ENCODE data around the gene TNFAIP8L1.

TNFAIP8L1 gene

DNA sequence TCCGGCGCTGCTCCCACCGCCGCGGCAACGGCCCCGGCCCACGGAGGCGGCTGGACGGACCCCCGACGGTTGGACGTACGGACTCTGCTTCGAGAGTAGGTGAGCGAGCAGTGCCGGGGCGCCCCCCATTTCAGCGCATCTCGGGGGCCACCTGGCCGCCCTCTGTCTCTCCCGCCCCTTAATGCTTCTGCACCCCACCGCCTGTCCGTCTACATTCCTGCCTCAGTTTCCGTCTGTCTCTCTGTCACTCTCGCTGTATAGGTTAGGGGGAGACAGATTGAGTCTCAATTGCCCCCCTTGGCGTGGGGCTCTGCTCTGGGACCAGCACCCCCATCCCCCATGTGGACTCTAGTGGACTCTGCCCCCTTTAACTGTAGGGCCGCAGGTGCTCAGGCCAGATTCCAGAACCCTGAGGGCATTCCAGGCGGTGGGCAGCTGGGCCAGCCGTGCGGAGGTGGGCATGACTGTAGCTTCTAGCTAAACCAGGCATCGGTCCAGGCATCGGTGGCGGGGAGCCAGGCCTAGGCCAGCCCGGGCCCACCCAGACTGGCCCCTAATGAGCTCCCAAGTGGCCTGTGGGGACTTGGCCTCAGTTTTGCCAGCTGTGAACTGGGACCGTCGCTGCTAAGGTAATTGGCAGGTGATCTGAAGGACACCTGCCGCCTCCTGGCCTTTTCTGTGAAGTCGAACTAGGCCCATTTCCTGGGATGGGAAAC lies 373 bp downstream of the TNFAIP8L1 start:
- no peak for TF ChIP-seq TCF12 (IDR thresholded peaks at IDR 0.05; ENCODE audit: low read depth)
- no peak for TF ChIP-seq CEBPB (IDR thresholded peaks at IDR 0.05)
- no peak for TF ChIP-seq YY1 (IDR thresholded peaks at IDR 0.05; ENCODE audit: low read depth)
- TF ChIP-seq, protein P1, sequence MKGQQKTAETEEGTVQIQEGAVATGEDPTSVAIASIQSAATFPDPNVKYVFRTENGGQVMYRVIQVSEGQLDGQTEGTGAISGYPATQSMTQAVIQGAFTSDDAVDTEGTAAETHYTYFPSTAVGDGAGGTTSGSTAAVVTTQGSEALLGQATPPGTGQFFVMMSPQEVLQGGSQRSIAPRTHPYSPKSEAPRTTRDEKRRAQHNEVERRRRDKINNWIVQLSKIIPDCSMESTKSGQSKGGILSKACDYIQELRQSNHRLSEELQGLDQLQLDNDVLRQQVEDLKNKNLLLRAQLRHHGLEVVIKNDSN (IDR thresholded peaks at IDR 0.05) = no peak
- TF ChIP-seq TEAD4 (IDR thresholded peaks at IDR 0.05) = no peak
- no peak for TF ChIP-seq RAD21 (IDR thresholded peaks at IDR 0.05; ENCODE audit: low read depth)
- no peak for TF ChIP-seq EGR1 (IDR thresholded peaks at IDR 0.05)

DNA sequence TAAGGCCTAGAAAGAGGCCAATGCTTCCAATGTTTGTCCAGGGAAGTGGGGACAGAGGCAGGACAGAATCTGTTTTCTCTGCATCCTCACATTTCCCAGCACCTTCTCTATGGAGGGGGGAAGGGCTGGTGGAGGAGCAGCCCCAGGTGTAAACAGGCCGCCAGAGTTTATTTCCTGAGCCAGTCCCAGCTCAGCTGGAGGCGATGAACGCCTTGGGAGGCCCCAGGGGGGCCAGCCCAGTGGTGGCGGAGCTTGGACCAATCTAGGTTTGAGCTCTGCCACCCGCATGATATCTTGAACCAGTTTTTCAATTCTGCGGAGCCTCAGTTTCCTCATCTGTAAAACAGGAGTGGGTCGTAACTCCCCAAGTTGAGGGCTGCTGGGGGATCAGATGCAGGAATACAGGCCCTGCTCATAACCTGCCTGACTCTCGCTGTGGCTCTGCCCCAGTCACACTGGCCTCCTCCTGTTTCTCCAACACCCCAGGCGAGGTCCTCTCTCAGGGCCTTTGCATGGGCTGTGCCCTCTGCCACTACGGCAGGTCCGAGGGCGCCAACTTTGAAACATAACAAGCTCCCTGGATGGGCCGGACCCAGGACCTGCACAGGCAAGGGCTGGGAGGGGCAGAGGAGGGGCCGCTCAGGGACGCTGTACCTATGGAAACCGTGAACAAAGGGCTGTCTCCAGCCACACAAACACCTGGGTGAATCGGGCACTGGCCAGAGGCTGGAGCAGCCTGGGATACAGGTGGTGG lies 1.1 kb downstream of the TNFAIP8L1 start:
- TF ChIP-seq EGR1 (IDR thresholded peaks at IDR 0.05) (no peak), CEBPB (IDR thresholded peaks at IDR 0.05) (no peak), FOXM1 (IDR thresholded peaks at IDR 0.05; ENCODE audit: borderline replicate concordance, low read depth) (no peak), EP300 (IDR thresholded peaks at IDR 0.05; ENCODE audit: borderline replicate concordance) (no peak), YY1 (IDR thresholded peaks at IDR 0.05; ENCODE audit: low read depth) (no peak), TCF12 (IDR thresholded peaks at IDR 0.05; ENCODE audit: low read depth) (no peak), TAF1 (IDR thresholded peaks at IDR 0.05; ENCODE audit: low read depth) (no peak), CREB1 (IDR thresholded peaks at IDR 0.05; ENCODE audit: low read depth) (no peak), RAD21 (IDR thresholded peaks at IDR 0.05; ENCODE audit: low read depth) (no peak), TEAD4 (IDR thresholded peaks at IDR 0.05) (no peak), NFIC (IDR thresholded peaks at IDR 0.05) (no peak), ZBTB7A (IDR thresholded peaks at IDR 0.05; ENCODE audit: low read depth) (no peak)
- TF ChIP-seq, protein P1 (IDR thresholded peaks at IDR 0.05) = no peak
- TF ChIP-seq, protein P2, sequence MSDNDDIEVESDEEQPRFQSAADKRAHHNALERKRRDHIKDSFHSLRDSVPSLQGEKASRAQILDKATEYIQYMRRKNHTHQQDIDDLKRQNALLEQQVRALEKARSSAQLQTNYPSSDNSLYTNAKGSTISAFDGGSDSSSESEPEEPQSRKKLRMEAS (IDR thresholded peaks at IDR 0.05) = no peak
- TF ChIP-seq, protein P3, sequence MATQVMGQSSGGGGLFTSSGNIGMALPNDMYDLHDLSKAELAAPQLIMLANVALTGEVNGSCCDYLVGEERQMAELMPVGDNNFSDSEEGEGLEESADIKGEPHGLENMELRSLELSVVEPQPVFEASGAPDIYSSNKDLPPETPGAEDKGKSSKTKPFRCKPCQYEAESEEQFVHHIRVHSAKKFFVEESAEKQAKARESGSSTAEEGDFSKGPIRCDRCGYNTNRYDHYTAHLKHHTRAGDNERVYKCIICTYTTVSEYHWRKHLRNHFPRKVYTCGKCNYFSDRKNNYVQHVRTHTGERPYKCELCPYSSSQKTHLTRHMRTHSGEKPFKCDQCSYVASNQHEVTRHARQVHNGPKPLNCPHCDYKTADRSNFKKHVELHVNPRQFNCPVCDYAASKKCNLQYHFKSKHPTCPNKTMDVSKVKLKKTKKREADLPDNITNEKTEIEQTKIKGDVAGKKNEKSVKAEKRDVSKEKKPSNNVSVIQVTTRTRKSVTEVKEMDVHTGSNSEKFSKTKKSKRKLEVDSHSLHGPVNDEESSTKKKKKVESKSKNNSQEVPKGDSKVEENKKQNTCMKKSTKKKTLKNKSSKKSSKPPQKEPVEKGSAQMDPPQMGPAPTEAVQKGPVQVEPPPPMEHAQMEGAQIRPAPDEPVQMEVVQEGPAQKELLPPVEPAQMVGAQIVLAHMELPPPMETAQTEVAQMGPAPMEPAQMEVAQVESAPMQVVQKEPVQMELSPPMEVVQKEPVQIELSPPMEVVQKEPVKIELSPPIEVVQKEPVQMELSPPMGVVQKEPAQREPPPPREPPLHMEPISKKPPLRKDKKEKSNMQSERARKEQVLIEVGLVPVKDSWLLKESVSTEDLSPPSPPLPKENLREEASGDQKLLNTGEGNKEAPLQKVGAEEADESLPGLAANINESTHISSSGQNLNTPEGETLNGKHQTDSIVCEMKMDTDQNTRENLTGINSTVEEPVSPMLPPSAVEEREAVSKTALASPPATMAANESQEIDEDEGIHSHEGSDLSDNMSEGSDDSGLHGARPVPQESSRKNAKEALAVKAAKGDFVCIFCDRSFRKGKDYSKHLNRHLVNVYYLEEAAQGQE (IDR thresholded peaks at IDR 0.05; ENCODE audit: low read depth) = no peak

DNA sequence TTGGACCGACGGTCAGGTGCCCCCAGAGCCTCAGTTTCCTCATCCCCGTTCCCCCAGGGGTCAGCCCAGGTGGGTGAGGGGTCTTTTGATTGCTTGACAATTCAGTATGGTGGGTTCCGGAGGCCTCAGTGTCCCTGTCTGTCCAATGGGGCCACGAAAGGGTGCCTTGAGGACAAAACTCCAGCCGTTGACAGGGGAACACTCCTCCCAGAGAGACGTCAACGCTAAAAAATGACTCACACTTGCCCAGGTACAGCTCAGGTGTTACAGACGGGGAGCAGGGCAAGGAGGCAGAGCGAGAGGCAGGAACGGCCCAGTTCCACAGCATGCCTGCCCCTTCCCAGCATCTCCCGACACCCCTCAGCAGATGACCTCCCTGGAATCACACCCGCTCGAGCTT lies 1.8 kb downstream of the TNFAIP8L1 start:
- no peak for TF ChIP-seq NFIC (IDR thresholded peaks at IDR 0.05)
- TF ChIP-seq TCF12 (IDR thresholded peaks at IDR 0.05; ENCODE audit: low read depth) = no peak
- no peak for TF ChIP-seq EP300 (IDR thresholded peaks at IDR 0.05; ENCODE audit: borderline replicate concordance)
- no peak for TF ChIP-seq EGR1 (IDR thresholded peaks at IDR 0.05)
- TF ChIP-seq, protein P2 (IDR thresholded peaks at IDR 0.05) = no peak
- no peak for TF ChIP-seq CREB1 (IDR thresholded peaks at IDR 0.05; ENCODE audit: low read depth)
- TF ChIP-seq FOXM1 (IDR thresholded peaks at IDR 0.05; ENCODE audit: borderline replicate concordance, low read depth) = no peak
- no peak for TF ChIP-seq CEBPB (IDR thresholded peaks at IDR 0.05)
- TF ChIP-seq TAF1 (IDR thresholded peaks at IDR 0.05; ENCODE audit: low read depth) = no peak
- TF ChIP-seq, protein P1 (IDR thresholded peaks at IDR 0.05) = no peak

DNA sequence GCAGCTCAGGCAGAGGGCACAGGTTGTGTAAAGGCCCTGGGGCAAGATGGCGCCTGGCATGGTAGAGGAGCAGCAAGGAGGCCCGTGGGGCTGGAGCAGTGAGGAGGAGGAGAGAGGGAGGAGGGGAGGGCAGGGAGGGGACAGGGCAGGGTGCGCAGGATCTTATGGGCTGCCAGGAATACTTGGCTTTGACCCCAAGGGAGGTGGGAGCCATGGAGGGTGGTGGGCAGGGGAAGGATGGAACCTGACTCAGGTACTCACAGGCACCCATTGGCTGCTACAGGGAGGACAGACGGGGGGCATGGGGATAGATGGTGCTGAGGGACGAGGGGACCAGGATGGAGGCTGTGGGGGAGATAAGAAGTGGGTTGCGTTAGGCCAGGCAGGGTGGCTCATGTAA lies 3.3 kb downstream of the TNFAIP8L1 start:
- no peak for TF ChIP-seq NFIC (IDR thresholded peaks at IDR 0.05)
- TF ChIP-seq TAF1 (IDR thresholded peaks at IDR 0.05; ENCODE audit: low read depth) = no peak
- TF ChIP-seq, protein P1 (IDR thresholded peaks at IDR 0.05) = no peak
- TF ChIP-seq EP300 (IDR thresholded peaks at IDR 0.05; ENCODE audit: borderline replicate concordance) = no peak
- TF ChIP-seq YY1 (IDR thresholded peaks at IDR 0.05; ENCODE audit: low read depth) = no peak
- no peak for TF ChIP-seq CEBPB (IDR thresholded peaks at IDR 0.05)
- TF ChIP-seq TEAD4 (IDR thresholded peaks at IDR 0.05) = no peak
- no peak for TF ChIP-seq TCF12 (IDR thresholded peaks at IDR 0.05; ENCODE audit: low read depth)

DNA sequence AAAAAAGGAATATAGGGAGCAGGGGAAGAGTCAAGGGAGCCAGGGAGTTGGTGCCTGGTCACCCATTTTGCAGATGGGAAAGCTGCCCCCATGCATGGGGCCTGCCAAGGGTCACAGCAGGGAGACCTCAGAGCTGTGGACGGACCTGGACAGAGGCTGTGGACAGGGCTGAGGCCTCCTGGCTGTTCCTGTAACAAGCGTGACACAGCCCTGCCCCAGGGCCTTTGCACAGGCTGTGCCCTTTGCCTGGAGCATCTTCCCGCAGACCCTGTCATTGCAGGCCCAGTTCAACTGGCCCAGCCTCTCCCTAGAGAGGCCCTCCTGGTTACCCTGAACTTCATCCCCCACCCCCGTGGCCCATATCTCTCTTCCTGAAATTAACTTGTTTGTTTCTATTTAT lies 6.4 kb downstream of the TNFAIP8L1 start:
- TF ChIP-seq FOXM1 (IDR thresholded peaks at IDR 0.05; ENCODE audit: borderline replicate concordance, low read depth) (no peak), TEAD4 (IDR thresholded peaks at IDR 0.05) (no peak), TAF1 (IDR thresholded peaks at IDR 0.05; ENCODE audit: low read depth) (no peak), EP300 (IDR thresholded peaks at IDR 0.05; ENCODE audit: borderline replicate concordance) (no peak), CEBPB (IDR thresholded peaks at IDR 0.05) (no peak), ZBTB7A (IDR thresholded peaks at IDR 0.05; ENCODE audit: low read depth) (no peak), YY1 (IDR thresholded peaks at IDR 0.05; ENCODE audit: low read depth) (no peak), CREB1 (IDR thresholded peaks at IDR 0.05; ENCODE audit: low read depth) (no peak), TCF12 (IDR thresholded peaks at IDR 0.05; ENCODE audit: low read depth) (no peak), NFIC (IDR thresholded peaks at IDR 0.05) (no peak), EGR1 (IDR thresholded peaks at IDR 0.05) (no peak), RAD21 (IDR thresholded peaks at IDR 0.05; ENCODE audit: low read depth) (no peak)
- TF ChIP-seq, protein P3 (IDR thresholded peaks at IDR 0.05; ENCODE audit: low read depth) = no peak
- TF ChIP-seq, protein P1 (IDR thresholded peaks at IDR 0.05) = no peak
- TF ChIP-seq, protein P2 (IDR thresholded peaks at IDR 0.05) = no peak

Data from Ishikawa (cell line).